Stimulated activated CD4-positive, alpha-beta T cell treated with anti-CD3 and anti-CD28 coated beads, Interleukin-1b, Interleukin-23, amount 100 ng/mL, for 1 hour (primary cell): ENCODE data around the gene ZNF784.
A peak's percentile ranks its signal among the peaks of the same experiment; 100 is the strongest.

Experiments used
- DNase-seq, 2 donors: peaks; one replicate each; pipeline ENCODE4 v3.0.0-alpha.2; 2020; ENCODE audit warnings: low read depth in 2 of 2

Gene ZNF784

GRCh38 chr19:55624109-55625003 is at the start of gene ZNF784:
Gene ZNF784 (minus strand): TSS chr19:55624566. CDS start chr19:55624561, 5 bp downstream.
- peak; percentile 88 to 94 for DNase-seq

- no peak for DNase-seq
These were observed 49.5 kb upstream of the ZNF784 start for GRCh38 chr19:55673889-55674288.

- DNase-seq = no peak
These were observed 49.1 kb upstream of the ZNF784 start for GRCh38 chr19:55673465-55673864.

GRCh38 chr19:55672418-55672817 is 48.1 kb upstream of the ZNF784 start:
- no peak for DNase-seq

GRCh38 chr19:55671054-55671378 is 46.6 kb upstream of the ZNF784 start:
- no peak for DNase-seq

GRCh38 chr19:55670280-55671053 is 46.1 kb upstream of the ZNF784 start:
- DNase-seq = no peak

GRCh38 chr19:55669418-55670279 is 45.3 kb upstream of the ZNF784 start:
- DNase-seq = no peak

GRCh38 chr19:55668603-55669348 is 44.4 kb upstream of the ZNF784 start:
- no peak for DNase-seq

- DNase-seq = no peak
These were observed 43.6 kb upstream of the ZNF784 start for GRCh38 chr19:55667958-55668357.

- no peak for DNase-seq
These were observed 43.1 kb upstream of the ZNF784 start for GRCh38 chr19:55667511-55667910.

GRCh38 chr19:55667006-55667381 is 42.6 kb upstream of the ZNF784 start:
- DNase-seq = no peak

GRCh38 chr19:55666343-55667005 is 42.1 kb upstream of the ZNF784 start:
- no peak for DNase-seq

GRCh38 chr19:55663846-55664536 is 39.6 kb upstream of the ZNF784 start:
- no peak for DNase-seq

- DNase-seq = no peak
These were observed 37.5 kb upstream of the ZNF784 start for GRCh38 chr19:55661826-55662225.

GRCh38 chr19:55660991-55661390 is 36.6 kb upstream of the ZNF784 start:
- DNase-seq = no peak

GRCh38 chr19:55660404-55660803 is 36.0 kb upstream of the ZNF784 start:
- no peak for DNase-seq

- DNase-seq = no peak
These were observed 35.5 kb upstream of the ZNF784 start for GRCh38 chr19:55659822-55660221.

- no peak for DNase-seq
These were observed 34.6 kb upstream of the ZNF784 start for GRCh38 chr19:55658846-55659459.

GRCh38 chr19:55656988-55657747 is 32.8 kb upstream of the ZNF784 start:
- DNase-seq = no peak
